Caco-2 (cell line): ENCODE measurements around the gene CADPS2. TPM values are rescaled to one million over a fixed set of nuclear protein-coding genes. Genes with fewer than 3 reads are reported as not detected.

Experiments
- BruUV-seq: library from RNA; stranded (reverse); fragments of 400-500 nt; replicated peaks from 2 replicates; lab custom pipeline; 2021; lab: Mats Ljungman, UMichigan
- CTCF ChIA-PET: fragments of 300-600 bp; sonication (Branson Sonifier 250); formaldehyde crosslinking; loops from one replicate; lab custom pipeline; 2022; ENCODE audit warnings: antibody characterized with exemption; lab: Charles Lee
- POLR2A ChIA-PET: fragments of 300-600 bp; sonication (Branson Sonifier 250); formaldehyde crosslinking; loops from one replicate; lab custom pipeline; 2022; ENCODE audit warnings: antibody characterized with exemption; lab: Charles Lee
- DNase-seq, 2 experiments: peaks; one replicate each; pipeline versions ENCODE4 v3.0.0 to v3.0.0-alpha.2; 2020 to 2022
- H3K27me3 ChIP-seq: replicated peaks from 2 replicates; pipeline ENCODE4 v1.6.0; 2011; ENCODE audit warnings: low read length; ENCODE audit not compliant: control insufficient read depth, insufficient read depth
- H3K36me3 ChIP-seq: 2 replicates; pipeline ENCODE4 v1.5.1; 2011; ENCODE audit warnings: low read length; ENCODE audit not compliant: control insufficient read depth, insufficient read depth
- H3K4me1 ChIP-seq: fragments of 250-450 bp; sonication (Bioruptor Pico); 2 replicates; pipeline ENCODE4 v1.5.1; 2020; ENCODE audit warnings: mild to moderate bottlenecking
- H3K4me3 ChIP-seq: 2 replicates; pipeline ENCODE4 v1.5.1; 2011; ENCODE audit warnings: low read depth, mild to moderate bottlenecking, control low read depth, low read length
- H3K9me3 ChIP-seq: fragments of 250-450 bp; sonication (Bioruptor Pico); 2 replicates; pipeline ENCODE4 v1.5.1; 2020; ENCODE audit warnings: mild to moderate bottlenecking, moderate library complexity
- H3K27ac Mint-ChIP-seq: one replicate; pipeline ENCODE4 v1.8.0; 2022; ENCODE audit warnings: mixed read lengths; ENCODE audit not compliant: unreplicated experiment
- H3K27me3 Mint-ChIP-seq: one replicate; pipeline ENCODE4 v1.8.0; 2022; ENCODE audit warnings: mixed read lengths; ENCODE audit not compliant: insufficient read depth, unreplicated experiment
- H3K36me3 Mint-ChIP-seq: one replicate; pipeline ENCODE4 v1.8.0; 2022; ENCODE audit warnings: mild to moderate bottlenecking, mixed read lengths; ENCODE audit not compliant: insufficient read depth, unreplicated experiment
- H3K4me1 Mint-ChIP-seq: one replicate; pipeline ENCODE4 v1.8.0; 2022; ENCODE audit warnings: low read depth, mixed read lengths; ENCODE audit not compliant: unreplicated experiment
- H3K4me3 Mint-ChIP-seq: one replicate; pipeline ENCODE4 v1.8.0; 2022; ENCODE audit warnings: mild to moderate bottlenecking, moderate library complexity, mixed read lengths; ENCODE audit not compliant: unreplicated experiment
- H3K9me3 Mint-ChIP-seq: one replicate; pipeline ENCODE4 v1.8.0; 2022; ENCODE audit warnings: mixed read lengths; ENCODE audit not compliant: unreplicated experiment
- CTCF ChIP-seq, 2 experiments: fragments of 200-600 bp in 1 of 2; IDR thresholded peaks; 1 replicate in 1 of 2; 2 replicates in 1 of 2; pipeline versions ENCODE4 v1.5.1 to v1.8.0; 2011 to 2022; ENCODE audit warnings: antibody characterized with exemption in 1 of 2, control low read depth in 1 of 2, inconsistent platforms in 1 of 2, low read depth in 1 of 2, low read length in 1 of 2, mild to moderate bottlenecking in 1 of 2, moderate library complexity in 1 of 2; ENCODE audit not compliant: insufficient read depth in 1 of 2, severe bottlenecking in 1 of 2, unreplicated experiment in 1 of 2
- intact Hi-C: fragments of 100-400 bp; cut with micrococcal nuclease; formaldehyde crosslinking; loops from one replicate; pipeline ENCODE4 v1.10.0; 2022; ENCODE audit not compliant: unreplicated experiment
- total RNA-seq: library from RNA; stranded (reverse); gene quantifications from 2 replicates; pipeline ENCODE4 v1.2.3, GENCODE V29; 2022

CADPS2 gene
- total RNA-seq, 1 experiment from 2014 or later = 2.7 TPM

- intact Hi-C loops = no loop called here
- H3K36me3 ChIP-seq = no peaks in the 10 kb centered on the region
- BruUV-seq = no TSS peak
- H3K4me3 Mint-ChIP-seq = no peak overlapping the region
- POLR2A ChIA-PET = no interaction called here
- no peak for DNase-seq
- H3K4me1 Mint-ChIP-seq = no peaks in the 10 kb centered on the region
- H3K27me3 Mint-ChIP-seq = peaks cover 3% of the 10 kb centered on the region
- no peak for TF ChIP-seq CTCF (IDR thresholded peaks at IDR 0.05; ENCODE audit: insufficient read depth in 1 of 2, low read depth in 1 of 2, low read length in 1 of 2, severe bottlenecking in 1 of 2, unreplicated experiment in 1 of 2)
- H3K27ac Mint-ChIP-seq = no peak overlapping the region
- H3K9me3 ChIP-seq = peaks cover 8% of the 10 kb centered on the region; the same call in 1 of the 2 replicates
- no peaks in the 10 kb centered on the region for H3K4me1 ChIP-seq
- CTCF ChIA-PET = no interaction called here
- no peaks in the 10 kb centered on the region for H3K27me3 ChIP-seq
- no peaks in the 10 kb centered on the region for H3K36me3 Mint-ChIP-seq
- H3K4me3 ChIP-seq = no peak overlapping the region
- H3K9me3 Mint-ChIP-seq = peaks cover 17% of the 10 kb centered on the region
Observed at GRCh38 chr7:122689346-122690109, 196.7 kb downstream of the CADPS2 start.

GRCh38 chr7:122688400-122688998, 197.8 kb downstream of the CADPS2 start:
- TF ChIP-seq CTCF (IDR thresholded peaks at IDR 0.05; ENCODE audit: insufficient read depth in 1 of 2, low read depth in 1 of 2, low read length in 1 of 2, severe bottlenecking in 1 of 2, unreplicated experiment in 1 of 2) = no peak
- Histone ChIP-seq H3K27me3 (no peaks in the 10 kb centered on the region), H3K4me1 (no peaks in the 10 kb centered on the region), H3K9me3 (peaks cover 8% of the 10 kb centered on the region; the same call in 1 of the 2 replicates), H3K36me3 (no peaks in the 10 kb centered on the region), H3K4me3 (no peak overlapping the region)
- intact Hi-C loops = no loop called here
- no peaks in the 10 kb centered on the region for H3K36me3 Mint-ChIP-seq
- H3K4me3 Mint-ChIP-seq = no peak overlapping the region
- no peak for DNase-seq
- no peak overlapping the region for H3K27ac Mint-ChIP-seq
- BruUV-seq = no TSS peak
- ChIA-PET POLR2A (no interaction called here), CTCF (no interaction called here)
- no peaks in the 10 kb centered on the region for H3K27me3 Mint-ChIP-seq
- no peaks in the 10 kb centered on the region for H3K4me1 Mint-ChIP-seq
- H3K9me3 Mint-ChIP-seq = peaks cover 11% of the 10 kb centered on the region

GRCh38 chr7:122686360-122686878, 199.8 kb downstream of the CADPS2 start:
- H3K36me3 Mint-ChIP-seq = no peaks in the 10 kb centered on the region
- Histone ChIP-seq H3K9me3 (no peaks in the 10 kb centered on the region), H3K4me1 (no peaks in the 10 kb centered on the region), H3K27me3 (no peaks in the 10 kb centered on the region), H3K4me3 (no peak overlapping the region), H3K36me3 (no peaks in the 10 kb centered on the region)
- H3K27me3 Mint-ChIP-seq = no peaks in the 10 kb centered on the region
- ChIA-PET CTCF (no interaction called here), POLR2A (no interaction called here)
- no peak for TF ChIP-seq CTCF (IDR thresholded peaks at IDR 0.05; ENCODE audit: insufficient read depth in 1 of 2, low read depth in 1 of 2, low read length in 1 of 2, severe bottlenecking in 1 of 2, unreplicated experiment in 1 of 2)
- H3K4me1 Mint-ChIP-seq = no peaks in the 10 kb centered on the region
- no peaks in the 10 kb centered on the region for H3K9me3 Mint-ChIP-seq
- no peak for DNase-seq
- intact Hi-C loops = no loop called here
- H3K27ac Mint-ChIP-seq = no peak overlapping the region
- no TSS peak for BruUV-seq
- no peak overlapping the region for H3K4me3 Mint-ChIP-seq
